GM18951 (cell line): ENCODE results near the gene CEP41.
"Not testable (repeated sequence)": the region's sequence is repeated elsewhere in the genome, so short reads cannot be mapped to it uniquely, and the experiment has no call there.

ENCODE experiments used
- POLR2A ChIP-seq: IDR thresholded peaks from 4 replicates; pipeline ENCODE4 v1.6.1; 2011; ENCODE audit warnings: mild to moderate bottlenecking; ENCODE audit not compliant: insufficient read length, insufficient read depth; ENCODE audit errors: extremely low read depth
- in situ Hi-C: fragments of 300-500 bp; cut with MboI; formaldehyde crosslinking; loops from one replicate; pipeline ENCODE4 v1.12.0; 2022; ENCODE audit warnings: low sequenced_read_pairs, mixed read lengths, inconsistent platforms; ENCODE audit not compliant: unreplicated experiment

The CEP41 gene

DNA sequence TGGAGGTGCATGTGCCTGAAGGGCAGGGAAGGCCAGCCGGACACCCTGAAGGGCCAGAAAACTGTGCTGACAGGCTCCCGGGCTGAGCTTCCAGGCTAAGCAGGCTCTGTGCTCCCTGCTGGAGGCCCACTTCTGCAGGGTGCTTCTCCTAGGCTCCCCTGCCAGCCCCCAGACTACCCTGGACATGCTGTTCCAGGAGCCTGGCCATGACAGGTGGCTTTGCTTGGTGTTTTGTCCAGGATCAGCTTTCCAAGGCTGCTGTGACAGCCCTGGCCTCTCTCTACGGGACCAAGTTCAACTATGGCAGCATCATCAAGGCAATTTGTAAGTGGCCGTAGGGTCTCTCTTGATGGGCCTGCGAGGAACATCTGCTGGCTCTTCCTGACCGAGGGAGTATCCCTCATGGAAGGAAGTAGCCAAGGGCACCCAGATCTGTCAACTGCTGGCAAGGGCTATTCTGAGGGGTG is 55.2 kb downstream of the CEP41 start:
- in situ Hi-C loops: no loop called here
- TF ChIP-seq POLR2A: no peak

DNA sequence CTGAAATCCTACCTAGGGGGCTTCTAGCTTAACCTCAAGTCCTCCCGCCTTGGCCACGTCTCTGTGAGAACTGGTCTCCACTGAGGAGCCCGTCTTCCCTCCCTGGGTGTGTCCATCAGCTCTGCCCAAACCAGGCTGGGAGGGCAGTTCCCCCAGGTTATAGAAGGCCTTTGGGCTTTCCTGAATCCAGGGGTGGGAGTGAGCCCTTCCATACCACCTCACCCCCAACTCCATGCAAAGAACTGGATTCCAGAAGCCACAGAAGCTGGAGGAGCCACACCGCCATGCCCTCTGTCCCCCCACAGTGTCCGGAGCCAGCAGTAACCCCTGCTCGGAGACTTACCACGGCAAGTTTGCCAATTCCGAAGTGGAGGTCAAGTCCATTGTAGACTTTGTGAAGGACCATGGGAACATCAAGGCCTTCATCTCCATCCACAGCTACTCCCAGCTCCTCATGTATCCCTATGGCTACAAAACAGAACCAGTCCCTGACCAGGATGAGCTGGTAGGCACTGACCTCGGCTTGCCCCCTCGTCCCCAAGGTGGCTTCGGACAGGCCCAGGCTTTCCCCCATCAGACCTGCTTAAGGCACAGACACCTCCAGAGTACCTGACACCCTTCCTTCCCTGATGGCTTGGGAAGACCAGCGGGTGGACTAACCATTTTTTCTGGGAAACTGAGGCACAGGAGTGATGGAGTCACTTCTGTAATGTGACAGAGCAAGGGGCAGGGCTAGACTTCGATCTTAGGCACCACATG is 55.8 kb downstream of the CEP41 start:
- TF ChIP-seq POLR2A: no peak
- in situ Hi-C loops: no loop called here

DNA sequence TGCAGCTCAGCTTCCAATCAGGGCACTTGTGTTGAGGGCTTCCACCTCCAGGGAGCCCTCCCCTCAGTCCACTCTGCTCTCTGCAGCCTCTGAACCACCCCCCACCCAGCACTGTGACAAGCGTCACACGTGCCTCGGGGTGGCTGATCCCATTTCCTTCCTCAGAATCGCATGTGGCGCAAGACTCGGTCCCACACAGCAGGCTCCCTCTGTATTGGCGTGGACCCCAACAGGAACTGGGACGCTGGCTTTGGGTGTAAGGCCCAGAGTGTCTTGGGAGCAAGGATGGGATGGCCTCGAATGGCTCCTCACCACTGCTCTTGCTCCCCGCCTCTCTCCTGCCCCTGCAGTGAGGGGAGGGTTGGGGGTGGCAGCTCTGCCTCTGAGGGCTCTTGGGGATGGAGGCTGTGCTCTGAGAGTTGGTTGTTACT is 56.4 kb downstream of the CEP41 start:
- in situ Hi-C loops: no loop called here
- TF ChIP-seq POLR2A: no peak

DNA sequence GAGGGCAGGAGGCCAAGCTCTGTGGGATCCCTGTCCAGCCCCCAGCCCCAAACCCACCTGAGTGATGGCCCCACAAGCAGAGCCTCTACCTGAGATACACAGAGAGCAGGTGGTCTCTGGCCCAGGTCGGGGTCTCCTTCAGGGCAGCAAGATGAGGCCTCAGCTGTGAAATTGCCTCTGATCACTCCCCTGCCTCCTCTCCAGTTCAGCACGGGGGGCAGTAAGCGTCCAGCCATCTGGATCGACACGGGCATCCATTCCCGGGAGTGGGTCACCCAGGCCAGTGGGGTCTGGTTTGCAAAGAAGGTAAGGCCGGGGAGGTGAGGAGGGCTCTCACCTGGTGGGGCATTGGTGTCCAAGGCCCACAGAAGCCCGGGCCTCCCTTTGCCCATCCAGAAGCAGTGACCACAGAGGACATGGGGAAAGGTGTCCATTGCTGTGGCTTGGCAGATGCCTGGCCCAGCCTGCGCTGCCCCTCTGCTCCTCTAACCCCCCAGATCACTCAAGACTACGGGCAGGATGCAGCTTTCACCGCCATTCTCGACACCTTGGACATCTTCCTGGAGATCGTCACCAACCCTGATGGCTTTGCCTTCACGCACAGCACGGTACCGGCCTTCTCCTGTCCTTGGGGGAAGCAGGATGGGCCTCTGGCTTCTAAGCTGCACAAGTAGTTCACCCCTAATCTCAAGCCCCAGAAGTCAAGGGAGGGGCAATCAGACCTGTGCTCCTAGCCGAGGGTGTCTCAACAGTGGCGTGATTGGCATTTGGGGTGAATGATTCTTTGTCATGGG is 57.4 kb downstream of the CEP41 start:
- TF ChIP-seq POLR2A: no peak
- in situ Hi-C loops: no loop called here

DNA sequence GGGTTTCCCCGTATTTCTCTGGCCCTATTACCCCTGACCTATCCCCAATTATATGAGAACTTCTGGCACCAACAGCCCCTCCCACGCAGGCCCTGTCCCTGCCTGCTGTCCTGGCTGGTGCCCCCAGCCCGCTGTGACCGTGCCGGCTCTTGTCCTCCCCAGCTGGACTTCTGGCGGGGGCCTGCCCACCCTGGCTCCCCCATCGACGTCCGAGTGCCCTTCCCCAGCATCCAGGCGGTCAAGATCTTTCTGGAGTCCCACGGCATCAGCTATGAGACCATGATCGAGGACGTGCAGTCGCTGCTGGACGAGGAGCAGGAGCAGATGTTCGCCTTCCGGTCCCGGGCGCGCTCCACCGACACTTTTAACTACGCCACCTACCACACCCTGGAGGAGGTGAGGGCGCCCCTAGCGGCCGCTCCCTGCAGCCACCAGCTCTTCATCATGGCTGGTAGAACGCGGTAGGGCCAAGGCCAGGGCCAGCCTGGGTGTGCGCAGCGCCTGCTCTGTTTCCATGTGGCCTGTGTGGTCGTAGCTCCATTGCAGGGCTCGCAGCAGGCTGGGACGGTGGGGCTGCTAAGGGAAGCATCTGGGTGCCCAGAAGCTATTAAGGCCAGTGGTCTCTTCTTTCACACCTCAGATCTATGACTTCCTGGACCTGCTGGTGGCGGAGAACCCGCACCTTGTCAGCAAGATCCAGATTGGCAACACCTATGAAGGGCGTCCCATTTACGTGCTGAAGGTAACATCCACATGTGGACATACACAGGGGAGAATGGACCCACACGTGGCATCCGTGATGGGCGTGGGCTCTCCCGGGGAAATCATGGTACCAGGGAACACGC is 59.1 kb downstream of the CEP41 start:
- in situ Hi-C loops: no loop called here
- TF ChIP-seq POLR2A: no peak

DNA sequence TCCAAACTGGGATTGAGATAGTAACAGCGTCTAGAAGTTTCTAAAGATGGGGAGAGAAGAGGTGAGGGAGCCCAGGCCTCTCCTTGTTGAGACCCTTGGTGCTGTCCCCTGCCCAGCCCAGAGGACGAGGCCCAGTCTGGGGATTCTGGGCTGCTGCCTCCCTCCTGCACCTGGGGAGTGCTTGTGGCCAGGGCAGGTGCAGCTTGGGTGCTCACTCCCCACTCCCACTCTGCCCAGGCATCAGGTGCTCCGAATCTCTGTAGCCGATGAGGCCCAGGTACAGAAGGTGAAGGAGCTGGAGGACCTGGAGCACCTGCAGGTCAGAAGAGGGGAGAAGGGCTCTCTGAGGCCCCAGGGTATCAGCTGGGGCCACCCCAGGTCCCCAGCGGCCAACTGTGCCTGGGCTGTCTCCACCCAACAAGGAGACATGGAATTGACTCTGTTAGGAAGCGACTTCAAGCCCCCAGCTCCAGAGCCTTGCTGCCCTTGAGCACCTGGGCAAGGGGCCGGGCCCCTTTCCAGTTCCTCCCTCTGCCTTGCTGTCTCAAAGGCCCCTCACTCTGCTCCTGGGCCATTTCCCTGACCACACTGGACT is 59.9 kb downstream of the CEP41 start:
- no peak for TF ChIP-seq POLR2A
- in situ Hi-C loops: no loop called here

DNA sequence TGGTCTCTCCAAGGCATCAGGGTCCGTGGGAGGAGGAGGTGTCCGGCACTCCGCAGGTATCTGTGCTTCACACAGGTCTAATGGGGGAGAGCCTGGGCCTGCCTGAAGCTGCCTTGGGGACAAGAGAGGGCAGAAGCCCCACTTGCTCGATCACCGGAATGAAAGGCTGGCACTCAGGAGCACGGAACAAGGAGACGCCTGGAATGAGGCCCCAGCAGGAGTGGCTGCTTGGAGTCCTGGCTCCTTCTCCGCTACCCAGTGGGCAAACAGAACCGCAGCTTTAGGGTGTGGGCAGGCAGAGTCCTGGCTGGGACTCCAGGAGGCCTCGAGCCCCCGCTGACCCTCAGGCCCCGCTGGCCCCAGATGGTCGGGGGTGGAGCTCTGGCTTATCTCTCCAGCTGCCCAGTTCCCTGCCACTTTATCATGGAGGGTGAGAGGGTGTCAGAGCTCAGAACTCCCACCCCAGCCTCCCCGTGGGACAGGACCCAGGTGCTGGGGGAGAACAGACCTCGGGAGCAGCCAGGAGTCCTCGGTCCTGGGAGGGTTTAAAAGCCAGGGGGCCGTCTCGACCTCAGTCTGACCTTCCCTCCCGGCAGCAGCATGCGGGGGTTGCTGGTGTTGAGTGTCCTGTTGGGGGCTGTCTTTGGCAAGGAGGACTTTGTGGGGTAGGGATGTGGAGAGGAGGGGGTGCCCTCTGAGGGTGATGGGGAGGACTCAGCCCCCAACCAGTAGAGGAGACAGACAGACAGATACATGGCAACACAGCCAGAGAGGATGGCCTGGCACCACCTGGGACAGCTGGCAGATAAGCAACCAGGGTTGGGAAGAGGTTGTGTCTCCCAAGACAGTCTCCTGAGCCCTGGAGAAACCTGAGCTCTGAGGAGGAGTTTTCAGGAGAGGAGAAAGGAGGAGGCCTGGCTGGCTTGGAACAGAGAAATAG is 60.6 kb downstream of the CEP41 start, which contains the start of gene CPA1:
CPA1 (plus strand) TSS at position 574 of the 940 bp plus-strand sequence; CDS start at position 601, 27 bp downstream.
- in situ Hi-C loops: no loop called here
- TF ChIP-seq POLR2A: no peak

DNA sequence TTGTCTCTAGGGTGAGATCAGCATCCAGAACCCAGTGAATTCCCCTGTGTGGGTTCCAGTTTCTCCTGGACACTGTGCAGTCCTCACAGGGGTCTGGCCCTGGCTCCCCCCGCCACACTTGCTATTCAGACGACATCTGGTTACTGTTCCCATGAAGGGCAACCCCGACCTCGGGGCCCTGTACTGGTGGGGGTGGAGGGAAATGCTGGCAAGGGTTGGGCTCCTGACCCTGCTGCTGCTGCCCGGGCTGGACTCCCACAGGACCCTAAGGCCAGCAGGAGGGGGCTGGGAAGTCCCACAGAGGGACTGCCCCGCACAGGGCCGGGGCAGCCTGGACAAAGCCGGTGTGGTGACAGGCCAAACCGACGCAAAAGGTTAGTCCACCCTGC is 61.3 kb downstream of the CEP41 start:
- TF ChIP-seq POLR2A: no peak
- in situ Hi-C loops: no loop called here

DNA sequence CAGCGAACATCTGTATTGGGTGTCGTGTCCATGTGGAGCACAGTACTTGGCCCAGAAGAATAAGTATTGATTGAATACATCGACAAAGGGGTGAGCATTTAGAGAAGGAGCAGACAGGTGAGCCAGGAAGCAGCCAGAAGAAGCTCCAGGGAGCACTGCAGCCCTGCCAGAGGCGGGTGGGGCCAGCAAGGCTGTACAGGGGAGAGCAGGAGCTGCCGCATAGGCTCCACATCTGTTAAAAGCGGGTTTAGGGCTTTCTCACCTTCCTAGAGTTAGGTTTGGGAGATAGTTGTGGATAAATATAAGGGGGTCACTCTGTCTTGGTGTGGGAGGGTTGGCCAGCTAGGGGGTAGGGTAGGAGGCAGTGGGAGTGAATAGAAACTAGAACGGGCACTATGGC is 61.8 kb downstream of the CEP41 start:
- in situ Hi-C loops: no loop called here
- no peak for TF ChIP-seq POLR2A

DNA sequence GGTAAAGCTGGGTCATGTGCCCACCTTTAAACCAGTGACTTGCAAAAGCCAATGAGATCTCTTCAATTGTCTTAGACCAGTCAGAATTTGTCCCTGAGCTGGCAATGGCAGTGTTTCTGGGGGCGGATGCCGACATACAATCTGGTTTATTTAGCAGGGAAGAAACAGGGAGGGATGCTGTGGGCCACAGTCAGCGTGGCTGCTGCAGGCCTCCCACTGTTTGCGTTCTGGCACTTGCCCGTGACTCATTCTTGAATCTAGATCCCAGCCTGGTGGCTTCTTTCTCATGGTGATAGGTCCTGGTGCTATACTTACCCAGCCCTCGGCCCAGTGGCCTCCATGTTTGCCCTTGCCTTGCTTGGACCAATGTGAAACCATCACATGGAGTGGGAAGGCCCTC is 63.6 kb downstream of the CEP41 start:
- in situ Hi-C loops: no loop called here
- no peak for TF ChIP-seq POLR2A

DNA sequence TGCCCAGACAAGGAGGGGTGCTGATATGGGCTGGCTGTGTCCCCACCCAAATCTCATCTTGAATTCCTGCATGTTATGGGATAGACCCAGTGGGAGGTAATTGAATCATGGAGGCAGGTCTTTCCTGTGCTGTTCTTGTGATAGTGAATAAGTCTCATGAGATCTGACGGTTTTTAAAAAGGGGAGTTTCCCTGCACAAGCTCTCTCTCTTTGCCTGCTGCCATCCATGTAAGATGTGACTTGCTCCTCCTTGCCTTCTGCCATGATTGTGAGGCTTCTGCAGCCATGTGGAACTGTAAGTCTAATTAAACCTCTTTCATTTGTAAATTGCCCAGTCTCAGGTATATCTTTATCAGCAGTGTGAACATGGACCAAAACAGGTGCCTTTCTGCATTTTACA is 64.4 kb downstream of the CEP41 start:
- in situ Hi-C loops: not testable (repeated sequence)

DNA sequence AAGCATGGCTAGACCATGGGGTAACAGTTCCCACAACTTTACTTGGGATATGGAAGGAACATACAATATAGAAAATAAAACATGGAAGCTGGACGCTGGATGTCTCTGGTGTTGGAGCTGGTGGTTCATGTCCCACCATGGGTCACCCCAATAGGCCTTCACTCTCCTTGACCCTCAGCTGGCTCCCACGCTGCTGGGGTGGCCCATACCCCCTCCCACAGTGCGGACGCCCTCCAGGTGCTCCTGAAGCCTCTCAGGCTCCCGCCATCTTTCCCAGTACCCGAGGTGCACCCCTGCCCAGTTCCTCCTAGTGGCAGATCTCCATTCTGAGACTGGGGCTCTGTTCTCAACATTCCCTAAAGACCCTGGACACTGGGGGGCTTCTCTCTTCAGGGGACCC is 66.3 kb downstream of the CEP41 start:
- in situ Hi-C loops: no loop called here
- TF ChIP-seq POLR2A: no peak
